ENCODE data around the gene ZNF804A. TPM values are rescaled to one million over a fixed set of nuclear protein-coding genes. Genes with fewer than 3 reads are reported as not detected.

Gene ZNF804A
- total RNA-seq, 2 experiments from 2014 or later = not detected

DNA sequence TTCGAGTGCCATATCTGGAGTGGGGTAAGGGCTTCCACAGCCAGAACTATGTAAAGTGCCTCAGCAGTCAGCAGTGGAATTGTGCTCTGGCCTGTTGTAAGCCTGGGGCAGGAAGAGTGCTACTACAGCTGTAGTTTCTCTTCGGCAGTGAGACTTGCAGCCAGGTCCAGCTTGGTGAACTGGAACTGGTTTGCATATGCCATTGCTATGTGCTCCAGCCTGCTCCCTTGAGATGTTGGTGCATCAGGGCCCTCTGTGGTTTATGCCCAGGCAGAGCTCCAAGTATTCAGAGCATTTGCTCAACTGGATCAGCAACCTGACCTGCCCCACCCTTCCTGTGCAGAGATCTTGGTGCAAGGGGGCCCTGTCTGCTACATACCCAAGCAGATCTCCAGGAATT is 47.8 kb downstream of the ZNF804A start:
- Mint-ChIP-seq H3K9me3 (peaks cover 3% of the 10 kb centered on the region), H3K4me3 (no peak overlapping the region), H3K27ac (no peak overlapping the region), H3K27me3 (no peaks in the 10 kb centered on the region), H3K4me1 (ENCODE audit: low read depth) (no peaks in the 10 kb centered on the region), H3K36me3 (ENCODE audit: low read depth) (no peaks in the 10 kb centered on the region)
- ChIA-PET POLR2A (no interaction called here), CTCF (no interaction called here)
- TF ChIP-seq, protein P1, sequence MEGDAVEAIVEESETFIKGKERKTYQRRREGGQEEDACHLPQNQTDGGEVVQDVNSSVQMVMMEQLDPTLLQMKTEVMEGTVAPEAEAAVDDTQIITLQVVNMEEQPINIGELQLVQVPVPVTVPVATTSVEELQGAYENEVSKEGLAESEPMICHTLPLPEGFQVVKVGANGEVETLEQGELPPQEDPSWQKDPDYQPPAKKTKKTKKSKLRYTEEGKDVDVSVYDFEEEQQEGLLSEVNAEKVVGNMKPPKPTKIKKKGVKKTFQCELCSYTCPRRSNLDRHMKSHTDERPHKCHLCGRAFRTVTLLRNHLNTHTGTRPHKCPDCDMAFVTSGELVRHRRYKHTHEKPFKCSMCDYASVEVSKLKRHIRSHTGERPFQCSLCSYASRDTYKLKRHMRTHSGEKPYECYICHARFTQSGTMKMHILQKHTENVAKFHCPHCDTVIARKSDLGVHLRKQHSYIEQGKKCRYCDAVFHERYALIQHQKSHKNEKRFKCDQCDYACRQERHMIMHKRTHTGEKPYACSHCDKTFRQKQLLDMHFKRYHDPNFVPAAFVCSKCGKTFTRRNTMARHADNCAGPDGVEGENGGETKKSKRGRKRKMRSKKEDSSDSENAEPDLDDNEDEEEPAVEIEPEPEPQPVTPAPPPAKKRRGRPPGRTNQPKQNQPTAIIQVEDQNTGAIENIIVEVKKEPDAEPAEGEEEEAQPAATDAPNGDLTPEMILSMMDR (IDR thresholded peaks at IDR 0.05) = no peak
- DNase-seq (no peak), ATAC-seq (no peak)
- intact Hi-C loops (cut with micrococcal nuclease) = no loop called here

DNA sequence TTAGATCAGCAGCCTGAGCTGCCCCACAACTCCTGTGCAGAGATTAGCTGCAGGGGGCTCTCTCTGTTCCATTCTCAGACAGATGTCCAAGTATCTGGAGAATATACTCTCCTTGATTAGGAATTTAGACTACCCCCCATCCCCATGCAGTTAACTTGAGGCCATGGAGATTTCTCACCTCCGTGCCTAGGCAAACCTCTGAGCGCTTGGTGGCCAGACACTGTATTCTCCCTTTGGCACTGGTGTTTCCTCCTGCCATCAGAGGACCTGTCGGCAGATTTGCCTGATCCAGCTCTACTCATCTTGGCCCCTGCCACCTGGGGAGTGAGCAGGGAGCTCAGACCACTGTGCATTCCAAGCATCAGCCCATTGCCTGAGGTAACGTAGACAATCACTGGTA is 48.3 kb downstream of the ZNF804A start:
- H3K4me3 Mint-ChIP-seq = no peak overlapping the region
- DNase-seq = no peak
- POLR2A ChIA-PET = no interaction called here
- TF ChIP-seq, protein P1 (IDR thresholded peaks at IDR 0.05) = no peak
- intact Hi-C loops (cut with micrococcal nuclease) = no loop called here
- no peak for ATAC-seq
- peaks cover 3% of the 10 kb centered on the region for H3K9me3 Mint-ChIP-seq
- H3K27ac Mint-ChIP-seq = no peak overlapping the region
- H3K36me3 Mint-ChIP-seq (ENCODE audit: low read depth) = no peaks in the 10 kb centered on the region
- CTCF ChIA-PET = no interaction called here
- H3K4me1 Mint-ChIP-seq (ENCODE audit: low read depth) = no peaks in the 10 kb centered on the region
- H3K27me3 Mint-ChIP-seq = no peaks in the 10 kb centered on the region

DNA sequence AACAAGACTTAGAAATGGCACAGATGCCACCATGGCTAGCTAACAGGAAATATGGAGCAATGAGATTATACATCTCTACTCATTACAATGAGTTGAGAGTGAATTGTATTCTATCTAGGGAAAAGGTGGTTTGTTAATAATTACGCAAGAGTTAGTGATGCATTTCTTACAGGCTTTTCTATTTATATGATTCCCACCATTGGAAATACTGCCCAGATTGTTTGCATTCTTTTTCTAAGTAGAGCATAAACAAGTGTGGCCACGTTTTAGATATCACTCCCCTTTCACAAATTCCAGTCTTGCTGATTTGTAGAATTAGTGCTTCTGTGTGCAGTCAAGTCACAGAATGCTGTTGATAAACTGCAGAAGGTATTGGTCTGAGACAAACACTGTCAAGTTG is 56.6 kb downstream of the ZNF804A start:
- no peaks in the 10 kb centered on the region for H3K4me1 Mint-ChIP-seq (ENCODE audit: low read depth)
- ATAC-seq (no peak), DNase-seq (no peak)
- TF ChIP-seq, protein P1 (IDR thresholded peaks at IDR 0.05) = no peak
- intact Hi-C loops (cut with micrococcal nuclease) = no loop called here
- H3K27me3 Mint-ChIP-seq = no peaks in the 10 kb centered on the region
- no peak overlapping the region for H3K4me3 Mint-ChIP-seq
- ChIA-PET POLR2A (no interaction called here), CTCF (no interaction called here)
- H3K36me3 Mint-ChIP-seq (ENCODE audit: low read depth) = no peaks in the 10 kb centered on the region
- H3K9me3 Mint-ChIP-seq = peaks cover 8% of the 10 kb centered on the region
- H3K27ac Mint-ChIP-seq = no peak overlapping the region

DNA sequence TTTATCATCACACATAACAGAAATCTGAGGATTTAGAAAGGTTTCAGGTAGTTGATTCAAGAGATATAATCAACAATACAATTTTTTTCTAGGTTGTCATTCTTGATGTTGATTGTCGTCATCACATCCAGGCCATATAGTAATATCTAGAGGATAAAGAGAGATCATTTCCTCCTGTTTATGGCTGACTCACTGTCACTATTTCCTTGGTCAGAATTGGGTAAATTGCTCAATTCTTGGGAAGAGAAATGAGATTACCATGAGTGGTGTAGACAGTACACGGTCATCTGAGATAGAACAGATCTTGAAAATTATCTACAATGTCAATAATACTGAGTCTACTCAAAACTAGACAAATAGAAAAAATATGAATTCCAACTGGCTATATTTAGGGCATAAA is 78.8 kb downstream of the ZNF804A start:
- CTCF ChIA-PET = no interaction called here
- no peak overlapping the region for H3K27ac Mint-ChIP-seq
- H3K4me3 Mint-ChIP-seq = no peak overlapping the region
- TF ChIP-seq, protein P1 (IDR thresholded peaks at IDR 0.05) = no peak
- DNase-seq (no peak), ATAC-seq (no peak)
- H3K4me1 Mint-ChIP-seq (ENCODE audit: low read depth) = no peaks in the 10 kb centered on the region
- POLR2A ChIA-PET = no interaction called here
- intact Hi-C loops (cut with micrococcal nuclease) = no loop called here
- H3K36me3 Mint-ChIP-seq (ENCODE audit: low read depth) = no peaks in the 10 kb centered on the region
- H3K9me3 Mint-ChIP-seq = no peaks in the 10 kb centered on the region
- H3K27me3 Mint-ChIP-seq = no peaks in the 10 kb centered on the region

DNA sequence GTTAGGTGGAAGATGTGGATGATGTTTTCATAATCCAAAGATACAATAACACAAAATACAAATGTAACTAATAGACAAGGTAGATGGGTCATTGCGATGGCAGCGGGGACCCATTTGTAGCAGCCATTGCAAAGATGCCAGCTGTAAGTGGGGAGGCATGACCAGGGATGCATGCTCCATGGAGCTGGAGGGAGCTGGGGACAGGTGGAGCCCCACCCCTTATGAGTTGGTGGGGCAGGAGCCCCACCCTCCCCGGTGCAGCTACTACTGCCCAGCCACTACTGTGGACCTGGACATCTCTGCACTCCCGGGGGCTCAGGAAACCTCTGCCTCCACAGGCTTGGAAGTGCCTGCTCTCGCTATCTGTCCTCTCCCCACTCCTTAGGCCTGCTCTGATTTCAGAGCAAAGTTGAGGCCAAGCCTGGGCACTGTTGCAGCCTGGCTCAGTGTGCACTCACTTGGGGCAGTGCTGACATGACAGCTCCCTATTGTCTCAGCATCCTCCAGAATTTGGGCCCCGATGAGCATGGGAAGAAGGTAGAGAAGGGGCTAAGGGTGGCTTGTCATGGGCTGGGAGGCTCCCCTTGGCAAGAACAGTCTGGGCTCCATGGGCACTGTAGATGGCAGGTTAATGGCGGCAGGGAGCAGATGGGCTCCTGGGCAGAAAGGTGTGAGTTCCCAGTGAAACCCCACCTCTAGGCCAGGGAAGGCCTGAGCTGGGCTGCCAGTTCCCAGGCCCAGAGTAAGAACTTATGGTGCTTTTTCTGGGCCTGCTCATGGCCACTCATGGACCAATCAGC is 81.1 kb downstream of the ZNF804A start:
- Mint-ChIP-seq H3K4me3 (no peak overlapping the region), H3K27me3 (no peaks in the 10 kb centered on the region), H3K9me3 (no peaks in the 10 kb centered on the region), H3K4me1 (ENCODE audit: low read depth) (no peaks in the 10 kb centered on the region), H3K27ac (no peak overlapping the region), H3K36me3 (ENCODE audit: low read depth) (no peaks in the 10 kb centered on the region)
- intact Hi-C loops (cut with micrococcal nuclease) = no loop called here
- DNase-seq = no peak
- CTCF ChIA-PET = no interaction called here
- TF ChIP-seq, protein P1 (IDR thresholded peaks at IDR 0.05) = no peak
- no peak for ATAC-seq
- POLR2A ChIA-PET = no interaction called here
